Measurements from ENCODE around the gene SIN3B. TPM values are rescaled to one million over a fixed set of nuclear protein-coding genes. Genes with fewer than 3 reads are reported as not detected.

The SIN3B gene
- total RNA-seq, 1 donor from 2014 or later, result 90.8 TPM

DNA sequence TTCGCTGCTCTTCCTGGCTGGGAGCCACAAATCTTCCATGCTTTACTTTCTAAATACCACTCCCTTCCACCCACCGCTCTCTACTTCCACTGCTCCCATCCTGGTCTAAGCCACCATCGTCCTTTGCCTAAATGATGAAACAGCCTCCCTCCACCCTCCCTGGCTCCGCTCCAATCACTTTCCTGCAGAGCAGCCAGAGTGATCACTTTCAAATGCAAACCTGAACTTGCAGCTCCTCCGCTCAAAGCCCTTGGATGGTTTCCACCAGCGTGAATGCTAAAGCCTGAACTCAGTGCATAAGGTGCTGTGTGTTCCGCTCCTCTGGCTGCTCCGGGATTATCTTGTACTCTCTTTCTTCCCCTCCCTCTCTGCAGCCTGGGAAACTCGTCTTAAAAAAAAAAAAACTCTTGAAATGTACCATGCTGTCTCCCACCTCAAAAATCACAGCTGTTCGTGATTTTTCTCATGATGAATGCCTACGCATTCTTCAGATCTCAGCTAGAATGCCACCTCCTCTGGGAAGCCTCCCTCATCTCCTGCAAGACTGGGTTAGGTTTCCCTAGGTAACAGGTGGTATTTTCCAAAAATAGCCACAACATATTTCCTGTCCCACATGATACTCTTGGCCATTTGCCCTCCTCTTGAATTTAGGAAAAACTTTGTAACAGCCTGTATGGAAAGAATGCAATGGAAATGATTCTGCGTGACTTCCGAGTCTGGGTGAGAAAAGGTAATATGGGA is 3.7 kb upstream of the SIN3B start:
- peak; percentile 72 for DNase-seq (ENCODE audit: low spot score)

DNA sequence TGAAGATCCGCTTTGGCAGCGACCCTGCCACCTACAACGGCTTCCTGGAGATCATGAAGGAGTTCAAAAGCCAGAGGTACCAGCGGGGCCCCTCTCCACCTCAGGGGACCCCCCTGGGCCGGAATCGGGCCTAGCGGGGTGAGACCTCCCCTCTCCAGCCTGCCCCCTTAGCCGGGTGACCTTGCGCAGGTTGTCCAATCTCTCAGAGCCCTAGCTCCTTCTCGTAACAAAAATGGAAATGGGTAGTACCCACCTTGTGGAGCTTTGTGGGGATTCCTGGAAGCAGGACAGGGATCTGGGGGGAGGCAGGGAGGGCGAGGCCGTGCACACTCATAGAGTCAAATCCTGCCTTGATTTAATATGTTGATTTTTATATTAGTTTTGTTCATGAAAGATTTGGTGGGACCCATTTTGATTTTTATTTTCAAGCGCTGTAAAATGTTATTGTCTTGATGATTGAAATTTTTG is 658 bp downstream of the SIN3B start:
- no peak for DNase-seq (ENCODE audit: low spot score)

DNA sequence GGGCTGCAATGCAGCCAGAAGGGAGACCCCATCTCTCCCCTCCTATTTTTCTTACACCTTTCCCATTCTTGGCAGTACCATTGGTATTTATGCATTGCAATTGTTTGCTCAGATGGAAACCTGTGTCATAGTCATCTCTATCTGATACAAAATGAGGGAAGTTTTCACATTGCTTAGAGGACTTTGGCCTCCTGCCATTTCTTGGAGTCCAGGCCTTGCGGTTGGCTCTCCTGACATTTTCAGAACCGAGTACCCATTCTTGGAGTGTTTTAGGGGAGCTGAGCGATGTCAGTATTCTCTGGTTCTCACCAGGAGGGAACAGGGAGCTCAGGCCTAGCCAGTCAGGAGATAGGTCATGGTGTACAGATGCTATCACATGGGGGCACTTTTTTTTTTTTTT is 1.5 kb downstream of the SIN3B start:
- no peak for DNase-seq (ENCODE audit: low spot score)

GRCh38 chr19:16831531-16831930 is 2.3 kb downstream of the SIN3B start:
- no peak for DNase-seq (ENCODE audit: low spot score)

DNA sequence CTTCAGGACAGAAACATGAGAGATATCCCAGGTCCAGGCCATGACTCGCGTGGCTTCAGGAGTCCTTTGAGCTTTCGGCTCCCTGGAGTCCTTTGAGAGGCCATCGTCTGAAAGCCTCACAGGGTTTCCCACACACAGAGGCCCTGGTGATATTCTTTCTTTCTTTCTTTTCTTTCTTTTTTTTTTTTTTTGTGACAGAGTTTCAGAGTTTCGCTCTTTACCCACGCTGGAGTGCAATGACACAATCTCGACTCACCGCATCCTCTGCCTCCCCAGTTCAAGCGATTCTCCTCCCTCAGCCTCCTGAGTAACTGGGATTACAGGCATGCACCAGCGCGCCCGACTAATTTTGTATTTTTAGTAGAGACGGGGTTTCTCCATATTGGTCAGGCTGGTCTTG is 5.5 kb downstream of the SIN3B start:
- no peak for DNase-seq (ENCODE audit: low spot score)

DNA sequence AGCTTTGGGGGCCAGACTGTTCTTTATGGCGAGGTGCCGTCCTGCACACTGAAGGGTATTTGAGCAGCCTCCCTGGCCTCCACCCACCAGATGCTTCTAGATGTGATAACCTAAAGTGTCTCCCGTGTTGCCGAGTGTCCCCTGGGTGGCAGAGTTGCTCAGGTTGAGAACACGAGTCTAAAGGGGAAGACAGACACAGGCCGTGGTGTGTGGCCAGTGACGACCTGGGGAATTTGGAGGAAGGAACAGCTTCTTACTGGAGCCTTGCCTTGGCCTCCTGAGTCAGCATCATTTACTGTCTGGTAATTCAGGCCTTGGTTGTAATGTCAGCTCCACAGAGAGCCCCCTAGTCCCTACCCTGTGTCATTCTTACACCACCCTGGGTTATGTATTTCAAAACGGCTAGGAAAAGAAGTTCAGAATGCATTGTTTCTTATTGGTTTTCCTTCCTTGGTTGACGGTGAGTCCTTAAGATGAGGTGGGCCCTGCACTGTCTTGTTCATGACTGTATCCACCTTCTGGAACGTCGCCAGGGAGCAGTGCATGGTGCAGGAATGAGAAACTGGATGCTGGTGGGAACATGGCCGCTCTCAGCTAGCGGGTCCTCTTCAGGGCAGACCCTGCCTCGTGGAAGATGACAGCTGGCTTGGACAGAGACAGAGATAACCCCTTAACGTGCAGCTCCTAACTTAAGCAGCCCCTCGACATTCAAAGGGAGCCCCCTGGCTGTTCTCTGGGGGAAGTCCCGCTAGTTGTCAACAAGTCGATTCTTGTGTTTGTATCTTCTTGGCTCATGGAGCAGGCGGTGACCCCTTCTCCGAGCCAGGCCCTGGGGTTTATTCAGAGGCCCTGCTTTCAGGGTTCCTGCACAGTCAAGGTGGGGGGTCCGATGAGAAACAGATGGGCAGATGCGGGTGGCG is 7.2 kb downstream of the SIN3B start:
- no peak for DNase-seq (ENCODE audit: low spot score)

DNA sequence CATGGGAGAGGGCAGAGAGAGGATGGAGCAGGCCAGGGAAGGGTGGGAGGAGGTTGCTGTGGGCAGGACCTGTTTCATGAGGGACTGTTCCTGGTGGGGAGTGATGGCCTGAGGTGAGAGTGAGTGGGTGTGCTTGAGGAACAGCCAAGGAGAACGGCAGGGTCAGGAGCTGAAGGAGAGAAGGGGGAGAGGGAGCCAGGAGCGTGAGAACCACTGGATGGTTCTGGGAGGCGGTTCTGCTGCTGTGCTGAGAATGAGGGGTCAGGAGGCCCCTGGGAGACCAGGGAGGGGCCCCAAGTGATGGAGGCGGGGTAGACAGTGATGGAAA is 7.8 kb downstream of the SIN3B start:
- DNase-seq (ENCODE audit: low spot score), result no peak

GRCh38 chr19:16841391-16841926 is 12.3 kb downstream of the SIN3B start:
- DNase-seq (ENCODE audit: low spot score), result no peak

DNA sequence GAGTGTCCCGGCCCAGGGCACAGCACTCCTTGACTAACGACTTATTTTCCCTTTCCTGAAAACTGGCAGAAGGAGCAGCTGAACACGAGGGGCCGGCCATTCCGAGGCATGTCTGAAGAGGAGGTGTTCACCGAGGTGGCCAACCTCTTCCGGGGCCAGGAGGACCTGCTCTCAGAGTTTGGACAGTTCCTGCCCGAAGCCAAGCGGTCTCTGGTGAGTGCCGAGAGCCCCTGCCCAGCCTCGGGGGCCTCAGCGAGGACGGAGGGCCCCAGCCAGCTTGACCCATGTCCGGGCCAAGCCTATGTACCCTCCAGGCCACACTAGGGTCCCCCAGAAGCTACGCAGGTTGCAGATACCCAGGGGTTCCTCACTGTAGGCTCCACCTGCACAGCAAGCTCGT is 17.7 kb downstream of the SIN3B start:
- no peak for DNase-seq (ENCODE audit: low spot score)

DNA sequence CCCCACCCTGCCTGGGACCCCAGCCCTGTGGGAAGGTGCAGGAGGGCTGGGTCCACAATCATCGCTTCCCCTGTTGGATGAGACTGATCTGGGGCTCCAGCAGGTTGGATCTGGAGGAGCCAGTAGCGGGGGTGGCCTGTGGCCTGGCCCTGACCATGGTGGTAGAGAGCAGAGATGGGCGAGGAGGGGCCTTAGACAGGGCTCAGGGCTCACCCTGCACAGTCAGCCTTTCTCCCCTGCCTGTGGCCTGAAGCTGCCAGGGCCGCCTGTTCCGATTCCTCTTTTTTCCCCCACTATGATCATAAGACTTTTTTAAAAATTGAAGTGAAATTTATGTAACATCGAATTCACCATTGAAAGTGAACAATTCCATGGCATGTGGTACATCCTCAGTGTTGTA is 18.2 kb downstream of the SIN3B start:
- no peak for DNase-seq (ENCODE audit: low spot score)

- no peak for DNase-seq (ENCODE audit: low spot score)
Observed at GRCh38 chr19:16849168-16849567, 20.0 kb downstream of the SIN3B start.

- no peak for DNase-seq (ENCODE audit: low spot score)
Observed at GRCh38 chr19:16850133-16850532, 20.9 kb downstream of the SIN3B start.

GRCh38 chr19:16851031-16851712 is 22.0 kb downstream of the SIN3B start:
- no peak for DNase-seq (ENCODE audit: low spot score)

DNA sequence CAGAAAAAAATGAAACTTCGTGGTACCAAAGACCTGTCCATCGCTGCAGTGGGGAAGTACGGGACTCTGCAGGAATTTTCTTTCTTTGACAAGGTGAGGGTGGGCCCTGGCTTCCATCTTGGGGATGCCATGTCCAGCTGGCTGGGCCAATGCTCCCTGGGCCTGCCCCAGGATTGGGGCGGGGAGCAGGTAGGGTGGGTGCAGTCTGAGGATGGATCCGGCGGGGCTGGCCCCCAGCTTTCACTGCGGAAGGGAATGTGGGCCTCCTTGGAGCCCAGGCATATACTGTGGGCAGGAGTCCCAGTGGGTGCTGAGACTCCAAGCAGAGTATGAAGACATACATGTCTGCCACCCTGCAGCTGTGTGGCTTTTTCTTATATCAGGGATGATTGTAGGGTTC is 23.9 kb downstream of the SIN3B start:
- no peak for DNase-seq (ENCODE audit: low spot score)

DNA sequence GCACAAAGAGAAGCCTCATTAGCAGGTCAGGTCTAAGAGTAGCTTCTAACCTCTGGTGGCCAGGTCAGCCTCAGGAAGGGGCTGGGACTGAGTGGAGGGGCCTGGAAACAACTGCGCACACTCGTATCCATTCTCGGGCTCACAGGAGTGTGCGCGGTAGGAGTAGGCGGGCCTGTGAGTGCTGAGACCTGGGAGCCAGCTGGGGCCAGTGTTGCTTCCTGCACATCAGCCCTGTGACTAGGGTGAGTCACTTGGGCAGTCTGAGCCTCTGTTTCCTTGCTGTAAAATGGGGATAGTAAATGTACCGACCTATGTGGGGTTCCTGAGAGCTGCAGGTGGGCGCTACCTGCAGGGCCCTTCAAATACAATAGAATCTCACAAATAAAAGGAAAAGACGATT is 26.9 kb downstream of the SIN3B start:
- DNase-seq (ENCODE audit: low spot score), result no peak

GRCh38 chr19:16859626-16860025 is 30.4 kb downstream of the SIN3B start:
- DNase-seq (ENCODE audit: low spot score), result no peak

GRCh38 chr19:16860118-16860517 is 30.9 kb downstream of the SIN3B start:
- DNase-seq (ENCODE audit: low spot score), result no peak

- DNase-seq (ENCODE audit: low spot score), result no peak
Observed at GRCh38 chr19:16861011-16861410, 31.8 kb downstream of the SIN3B start.

- no peak for DNase-seq (ENCODE audit: low spot score)
Observed at GRCh38 chr19:16861834-16862233, 32.6 kb downstream of the SIN3B start.

GRCh38 chr19:16862826-16863415 is 33.7 kb downstream of the SIN3B start:
- DNase-seq (ENCODE audit: low spot score), result no peak

DNA sequence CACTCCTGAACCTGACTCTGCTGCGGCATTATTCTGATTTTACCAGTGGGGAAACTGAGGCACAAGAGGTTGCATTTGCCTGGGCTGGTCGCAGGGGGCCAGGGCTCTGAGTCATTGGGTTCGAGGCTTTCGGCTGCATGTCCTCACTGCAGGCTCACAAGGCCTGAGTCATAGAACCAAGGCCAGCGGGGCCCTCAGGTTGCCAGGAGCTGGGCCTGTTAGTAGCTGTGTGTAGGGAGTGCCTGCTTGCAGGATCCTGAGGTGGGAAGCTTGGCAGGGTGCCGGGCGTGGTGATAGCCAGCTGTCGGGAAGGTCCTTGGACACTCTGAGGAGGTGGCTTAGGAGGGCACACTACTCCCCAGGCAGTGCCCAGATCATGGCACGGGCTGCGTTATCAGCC is 38.0 kb downstream of the SIN3B start:
- no peak for DNase-seq (ENCODE audit: low spot score)
